DOHH2 (cell line): ENCODE results near the gene FOXC2.

Experiments
- H3F3A ChIP-seq: fragments of 200-600 bp; sonication (generic), shearing (Covaris generic); 2 replicates; pipeline ENCODE4 v1.6.0; 2016; ENCODE audit warnings: antibody characterized with exemption, mild to moderate bottlenecking; ENCODE audit not compliant: control insufficient read depth, insufficient read depth
- H3K27ac ChIP-seq: fragments of 200-600 bp; sonication (generic); 2 replicates; pipeline ENCODE4 v1.5.1; 2014; ENCODE audit warnings: low read depth, mild to moderate bottlenecking, low read length, moderate library complexity
- H3K27me3 ChIP-seq: fragments of 200-600 bp; sonication (generic); 2 replicates; pipeline ENCODE4 v1.6.1; 2014; ENCODE audit warnings: mild to moderate bottlenecking, low read length, mixed read lengths; ENCODE audit not compliant: control insufficient read depth
- H3K36me3 ChIP-seq: fragments of 200-600 bp; sonication (generic); 2 replicates; pipeline ENCODE4 v1.6.1; 2014; ENCODE audit warnings: mild to moderate bottlenecking, low read length, moderate library complexity, mixed read lengths; ENCODE audit not compliant: control insufficient read depth
- H3K4me1 ChIP-seq: fragments of 200-600 bp; sonication (generic); 2 replicates; pipeline ENCODE4 v1.6.1; 2014; ENCODE audit warnings: mild to moderate bottlenecking, low read length, mixed read lengths; ENCODE audit not compliant: control insufficient read depth
- H3K4me2 ChIP-seq: fragments of 200-600 bp; sonication (generic); 2 replicates; pipeline ENCODE4 v1.6.0; 2014; ENCODE audit warnings: mild to moderate bottlenecking, low read length, moderate library complexity
- H3K4me3 ChIP-seq: fragments of 200-600 bp; sonication (generic); 2 replicates; pipeline ENCODE4 v1.5.1; 2014; ENCODE audit warnings: mild to moderate bottlenecking, low read length, mixed read lengths
- H3K79me2 ChIP-seq: fragments of 200-600 bp; sonication (generic); 2 replicates; pipeline ENCODE4 v1.6.1; 2014; ENCODE audit warnings: mild to moderate bottlenecking, low read length, mixed read lengths; ENCODE audit not compliant: control insufficient read depth
- H3K9me2 ChIP-seq: fragments of 200-600 bp; sonication (generic); replicated peaks from 2 replicates; pipeline ENCODE4 v1.6.1; 2014; ENCODE audit warnings: mild to moderate bottlenecking, low read length, mixed read lengths; ENCODE audit not compliant: control insufficient read depth
- H3K9me3 ChIP-seq: fragments of 200-600 bp; sonication (generic); 2 replicates; pipeline ENCODE4 v1.6.1; 2014; ENCODE audit warnings: antibody characterized with exemption, low read length, mixed read lengths; ENCODE audit not compliant: control insufficient read depth, insufficient read depth
- H4K20me1 ChIP-seq: fragments of 200-600 bp; sonication (generic); 2 replicates; pipeline ENCODE4 v1.6.0; 2014; ENCODE audit warnings: low read depth, mild to moderate bottlenecking, antibody characterized with exemption, low read length, moderate library complexity; ENCODE audit not compliant: control insufficient read depth, insufficient read depth
- CTCF ChIP-seq: fragments of 200-600 bp; sonication (generic); IDR thresholded peaks from one replicate; pipeline ENCODE4 v1.5.1; 2014; ENCODE audit warnings: antibody characterized with exemption, mild to moderate bottlenecking, low read depth, low read length; ENCODE audit not compliant: poor library complexity, severe bottlenecking
- EZH2phosphoT487 ChIP-seq: fragments of 200-600 bp; sonication (generic); IDR thresholded peaks from 2 replicates; pipeline ENCODE4 v1.6.1; 2017; ENCODE audit warnings: borderline replicate concordance, mild to moderate bottlenecking, antibody characterized with exemption, low read length, moderate library complexity, mixed read lengths

Gene FOXC2

DNA sequence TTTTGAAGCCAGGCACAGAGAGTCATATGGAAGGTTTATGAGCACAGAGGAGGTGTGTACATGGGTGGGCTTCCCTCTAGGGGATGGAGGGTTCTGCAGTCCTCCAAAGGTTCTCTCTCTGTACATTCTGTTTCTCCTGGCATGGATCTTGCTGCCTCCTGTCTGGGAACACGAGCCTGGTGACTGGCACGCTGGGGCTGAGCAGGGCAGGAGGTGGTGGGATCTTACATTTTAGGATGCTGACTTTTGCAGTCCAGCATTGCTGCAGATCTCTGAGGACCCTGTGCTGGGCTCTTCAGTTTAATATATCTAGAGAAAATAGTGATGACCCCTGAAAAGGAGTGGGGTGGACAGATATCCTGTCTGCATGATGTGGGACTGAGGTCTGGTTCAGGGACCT, 34.7 kb downstream of the FOXC2 start:
- H3K9me3 ChIP-seq = no peaks in the 10 kb centered on the region
- no peaks in the 10 kb centered on the region for H4K20me1 ChIP-seq
- H3K27ac ChIP-seq = no peak overlapping the region
- no peaks in the 10 kb centered on the region for H3K36me3 ChIP-seq
- no peak overlapping the region for H3K4me2 ChIP-seq
- H3K79me2 ChIP-seq = no peaks in the 10 kb centered on the region
- no peaks in the 10 kb centered on the region for H3K4me1 ChIP-seq
- no peaks in the 10 kb centered on the region for H3F3A ChIP-seq
- TF ChIP-seq EZH2phosphoT487 (no peak), CTCF (no peak)
- no peak overlapping the region for H3K4me3 ChIP-seq
- H3K27me3 ChIP-seq = no peaks in the 10 kb centered on the region
- no peaks in the 10 kb centered on the region for H3K9me2 ChIP-seq

DNA sequence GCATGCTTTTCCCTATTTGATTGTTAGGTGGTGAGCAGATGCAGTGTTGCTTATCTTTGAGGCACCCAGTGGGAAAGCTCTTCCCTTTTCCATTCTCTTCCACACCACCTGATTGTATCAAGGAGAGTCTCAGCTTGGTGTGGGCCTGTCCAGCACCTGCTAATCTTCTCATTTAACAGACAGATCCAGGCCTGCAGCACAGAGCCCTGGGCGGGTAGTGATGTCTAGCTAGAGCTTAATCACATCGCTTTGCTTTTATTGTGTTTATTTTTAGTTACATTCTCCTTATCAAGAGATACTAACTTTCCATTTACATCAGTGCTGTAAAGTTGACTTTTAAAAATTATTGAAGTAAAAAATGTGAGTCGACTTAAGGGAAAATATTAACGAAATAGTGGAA, 35.9 kb downstream of the FOXC2 start:
- no peaks in the 10 kb centered on the region for H3K79me2 ChIP-seq

GRCh38 chr16:86604436-86605193, 38.0 kb downstream of the FOXC2 start:
- Histone ChIP-seq H3K4me1 (no peaks in the 10 kb centered on the region), H3F3A (no peaks in the 10 kb centered on the region), H3K4me3 (no peak overlapping the region), H3K9me3 (no peaks in the 10 kb centered on the region), H3K27me3 (no peaks in the 10 kb centered on the region), H3K79me2 (no peaks in the 10 kb centered on the region), H3K4me2 (no peak overlapping the region), H3K27ac (no peak overlapping the region), H3K9me2 (no peaks in the 10 kb centered on the region), H3K36me3 (no peaks in the 10 kb centered on the region), H4K20me1 (no peaks in the 10 kb centered on the region)
- TF ChIP-seq EZH2phosphoT487 (no peak), CTCF (no peak)

More for the DNA sequence above, 35.9 kb downstream of the FOXC2 start:
- no peaks in the 10 kb centered on the region for H4K20me1 ChIP-seq
- no peaks in the 10 kb centered on the region for H3K9me2 ChIP-seq
- H3F3A ChIP-seq = no peaks in the 10 kb centered on the region
- no peak overlapping the region for H3K27ac ChIP-seq
- no peaks in the 10 kb centered on the region for H3K4me1 ChIP-seq
- no peak overlapping the region for H3K4me2 ChIP-seq
- no peak overlapping the region for H3K4me3 ChIP-seq
- no peaks in the 10 kb centered on the region for H3K9me3 ChIP-seq
- H3K36me3 ChIP-seq = no peaks in the 10 kb centered on the region
- TF ChIP-seq EZH2phosphoT487 (no peak), CTCF (no peak)
- no peaks in the 10 kb centered on the region for H3K27me3 ChIP-seq
